ENCODE results near the gene C1QTNF6. TPM values are rescaled to one million over a fixed set of nuclear protein-coding genes. Genes with fewer than 3 reads are reported as not detected.

The C1QTNF6 gene
- total RNA-seq, 1 donor from 2014 or later = 4.6 TPM

DNA sequence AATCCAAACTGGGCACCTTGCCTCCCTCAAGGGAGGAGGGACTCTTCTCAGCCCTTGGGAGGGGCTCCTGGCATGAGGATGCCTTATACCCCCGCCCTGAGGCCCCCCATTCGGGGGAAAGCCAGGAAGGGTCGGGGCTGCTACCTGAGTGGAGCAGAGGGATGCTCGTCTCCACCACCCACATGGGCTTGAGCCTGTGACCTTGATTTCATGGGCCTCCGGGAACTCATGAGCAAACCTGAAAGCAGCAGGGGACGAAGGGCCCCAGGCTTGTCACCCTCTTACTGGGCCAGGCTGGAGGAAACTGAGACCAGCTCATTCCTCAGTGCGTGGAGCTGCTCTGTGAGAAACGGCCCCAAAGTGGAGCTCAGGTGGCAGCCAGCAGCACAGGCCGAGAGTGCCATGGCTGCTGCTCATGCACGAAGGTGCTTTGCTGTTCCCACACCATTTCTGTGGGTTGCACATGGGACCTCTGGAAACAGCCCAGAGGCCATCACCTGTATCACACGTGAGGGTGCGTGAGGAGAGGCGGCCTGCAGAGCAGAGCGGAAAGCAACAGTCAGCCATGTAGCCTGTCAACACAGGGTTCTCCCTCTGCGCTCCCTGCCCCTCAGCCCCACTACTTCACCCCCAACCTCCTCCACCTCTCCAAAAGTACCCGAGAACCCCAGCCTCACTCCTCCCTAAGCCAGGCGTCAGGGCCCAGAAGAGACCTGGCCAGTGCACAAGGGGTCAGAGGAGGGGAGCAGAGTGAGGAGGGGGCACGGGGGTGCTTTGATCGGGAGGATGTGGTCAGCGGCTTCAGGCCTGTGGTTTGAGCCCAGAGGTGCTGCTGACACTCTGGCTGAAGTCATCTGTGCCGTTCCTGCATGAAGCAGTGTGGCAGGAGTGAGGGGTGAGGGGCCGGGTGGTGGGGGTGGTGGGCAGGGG, 24.2 kb downstream of the C1QTNF6 start:
- Histone ChIP-seq H3K4me1 (peaks cover 0 to 9% of the 10 kb centered on the region in 2 donors), H3K9me3 (no peaks in the 10 kb centered on the region), H3K4me3 (no peak overlapping the region), H3K27me3 (no peaks in the 10 kb centered on the region), H3K36me3 (no peaks in the 10 kb centered on the region), H3K27ac (no peak overlapping the region)
- DNase-seq (ENCODE audit: low spot score in 2 of 2) = no peak
- intact Hi-C loops (cut with DNase I) = no loop called here
- TF ChIP-seq, protein P1, sequence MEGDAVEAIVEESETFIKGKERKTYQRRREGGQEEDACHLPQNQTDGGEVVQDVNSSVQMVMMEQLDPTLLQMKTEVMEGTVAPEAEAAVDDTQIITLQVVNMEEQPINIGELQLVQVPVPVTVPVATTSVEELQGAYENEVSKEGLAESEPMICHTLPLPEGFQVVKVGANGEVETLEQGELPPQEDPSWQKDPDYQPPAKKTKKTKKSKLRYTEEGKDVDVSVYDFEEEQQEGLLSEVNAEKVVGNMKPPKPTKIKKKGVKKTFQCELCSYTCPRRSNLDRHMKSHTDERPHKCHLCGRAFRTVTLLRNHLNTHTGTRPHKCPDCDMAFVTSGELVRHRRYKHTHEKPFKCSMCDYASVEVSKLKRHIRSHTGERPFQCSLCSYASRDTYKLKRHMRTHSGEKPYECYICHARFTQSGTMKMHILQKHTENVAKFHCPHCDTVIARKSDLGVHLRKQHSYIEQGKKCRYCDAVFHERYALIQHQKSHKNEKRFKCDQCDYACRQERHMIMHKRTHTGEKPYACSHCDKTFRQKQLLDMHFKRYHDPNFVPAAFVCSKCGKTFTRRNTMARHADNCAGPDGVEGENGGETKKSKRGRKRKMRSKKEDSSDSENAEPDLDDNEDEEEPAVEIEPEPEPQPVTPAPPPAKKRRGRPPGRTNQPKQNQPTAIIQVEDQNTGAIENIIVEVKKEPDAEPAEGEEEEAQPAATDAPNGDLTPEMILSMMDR (IDR thresholded peaks at IDR 0.05) = no peak

DNA sequence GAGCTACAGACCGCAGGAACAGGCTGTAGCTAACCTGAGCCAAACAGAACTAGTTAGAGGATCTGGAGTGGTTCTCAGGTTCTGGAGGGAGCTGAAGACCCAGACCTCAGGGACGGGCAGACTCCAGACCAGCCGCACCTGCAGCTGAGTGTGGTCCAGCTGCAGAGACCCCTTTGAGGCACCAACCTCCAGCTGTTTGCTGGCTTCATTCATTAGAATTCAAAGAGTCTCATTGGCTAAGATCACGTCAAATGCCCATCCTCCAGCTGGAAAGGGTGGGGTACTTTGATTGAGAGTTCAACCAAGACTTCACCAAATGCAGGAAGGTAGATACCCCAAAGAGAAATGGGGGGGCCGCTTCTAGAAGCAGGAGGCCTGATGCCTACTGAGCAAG, 25.0 kb downstream of the C1QTNF6 start:
- Histone ChIP-seq H3K4me1 (peaks cover 0 to 5% of the 10 kb centered on the region in 2 donors), H3K27me3 (no peaks in the 10 kb centered on the region), H3K4me3 (no peak overlapping the region), H3K27ac (no peak overlapping the region), H3K36me3 (no peaks in the 10 kb centered on the region), H3K9me3 (no peaks in the 10 kb centered on the region)
- TF ChIP-seq, protein P1 (IDR thresholded peaks at IDR 0.05) = no peak
- no peak for DNase-seq (ENCODE audit: low spot score in 2 of 2)
- intact Hi-C loops (cut with DNase I) = no loop called here

DNA sequence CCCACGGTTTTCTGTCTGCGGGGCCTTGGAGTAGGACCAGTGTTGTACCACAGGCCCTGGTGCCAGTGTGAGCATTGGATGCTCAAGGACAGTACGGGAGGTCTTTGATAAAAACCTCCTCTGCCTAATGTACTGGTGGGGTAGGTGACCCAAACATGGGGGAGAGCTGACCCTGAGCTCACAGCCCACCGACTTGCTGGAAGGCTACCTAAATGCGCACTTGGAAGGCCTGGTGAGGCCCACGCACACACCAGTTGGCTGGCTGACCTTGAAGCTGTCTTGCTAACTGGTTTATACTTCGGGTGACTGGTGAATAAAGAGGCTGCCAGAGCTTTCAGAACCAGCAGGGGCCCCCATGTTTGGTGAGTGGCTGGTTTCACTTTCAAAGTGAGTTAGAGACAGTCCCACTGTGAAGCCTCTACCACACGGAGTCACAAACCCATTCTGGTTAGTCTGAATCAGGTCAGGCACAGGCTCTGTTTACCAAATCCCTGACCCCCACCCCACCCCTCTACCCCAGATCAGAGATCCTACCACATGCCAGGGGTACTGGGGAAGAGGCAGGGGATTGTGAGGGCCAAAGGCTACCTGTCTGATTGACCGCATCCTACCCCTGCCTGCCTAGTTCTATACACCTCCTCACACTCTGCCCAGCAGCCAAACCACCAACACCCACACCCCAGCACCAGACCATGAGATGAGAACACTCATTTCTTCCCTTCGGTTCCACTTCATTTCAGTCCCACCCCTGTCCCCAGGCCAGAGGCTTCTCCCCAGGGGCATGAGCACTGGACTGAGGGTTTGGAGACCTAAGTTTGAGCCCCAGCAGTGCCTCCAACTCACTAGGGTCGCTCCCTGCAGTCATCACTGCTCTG, 25.6 kb downstream of the C1QTNF6 start:
- no peak for DNase-seq (ENCODE audit: low spot score in 2 of 2)
- no peaks in the 10 kb centered on the region for H3K27me3 ChIP-seq
- no peak overlapping the region for H3K27ac ChIP-seq
- TF ChIP-seq, protein P1 (IDR thresholded peaks at IDR 0.05) = no peak
- no peaks in the 10 kb centered on the region for H3K9me3 ChIP-seq
- H3K36me3 ChIP-seq = no peaks in the 10 kb centered on the region
- intact Hi-C loops (cut with DNase I) = no loop called here
- peaks cover 0 to 4% of the 10 kb centered on the region in 2 donors for H3K4me1 ChIP-seq
- no peak overlapping the region for H3K4me3 ChIP-seq

DNA sequence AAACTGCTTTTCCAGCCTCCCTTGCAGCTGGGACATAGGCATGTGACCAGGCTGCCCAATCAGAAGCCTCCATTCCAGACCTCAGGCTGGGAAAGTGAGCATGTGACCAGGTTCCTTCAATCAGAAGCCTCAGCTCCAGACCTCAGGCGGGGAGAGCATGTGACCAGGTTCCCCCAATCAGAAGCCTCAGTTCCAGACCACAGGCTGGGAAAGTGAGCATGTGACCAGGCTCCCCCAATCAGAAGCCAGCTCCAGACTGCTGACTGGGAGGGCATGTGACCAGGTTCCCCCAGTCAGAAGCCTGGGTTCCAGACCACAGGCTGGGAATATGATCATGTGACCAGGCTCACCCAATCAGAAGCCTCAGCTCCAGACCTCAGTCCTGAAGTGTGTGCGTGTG, 26.6 kb downstream of the C1QTNF6 start:
- no peak overlapping the region for H3K4me3 ChIP-seq
- no peak overlapping the region for H3K27ac ChIP-seq
- TF ChIP-seq, protein P1 (IDR thresholded peaks at IDR 0.05) = no peak
- H3K36me3 ChIP-seq = no peaks in the 10 kb centered on the region
- no peaks in the 10 kb centered on the region for H3K4me1 ChIP-seq
- no peaks in the 10 kb centered on the region for H3K9me3 ChIP-seq
- intact Hi-C loops (cut with DNase I) = no loop called here
- H3K27me3 ChIP-seq = no peaks in the 10 kb centered on the region
- DNase-seq (ENCODE audit: low spot score in 2 of 2) = no peak

DNA sequence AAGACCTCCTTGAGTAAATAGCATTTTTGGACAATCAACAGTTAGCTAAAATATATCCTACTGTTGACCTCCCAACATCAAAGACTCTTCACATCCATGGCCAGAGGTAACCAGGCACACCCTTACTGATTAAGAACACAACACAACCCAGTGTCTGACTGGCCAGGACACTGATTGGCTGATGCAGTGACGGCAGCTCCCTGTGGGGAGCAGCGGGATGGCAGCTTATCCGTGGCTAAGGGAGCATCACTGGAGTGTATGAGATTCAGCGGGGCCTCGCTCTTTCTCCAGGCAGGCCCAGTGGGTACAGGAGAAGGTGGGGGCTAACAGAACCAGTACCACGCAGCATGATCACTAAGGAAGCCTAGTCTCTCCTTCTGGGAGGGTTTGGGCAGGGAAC, 28.0 kb downstream of the C1QTNF6 start:
- Histone ChIP-seq H3K4me3 (no peak overlapping the region), H3K4me1 (no peaks in the 10 kb centered on the region), H3K36me3 (no peaks in the 10 kb centered on the region), H3K27ac (no peak overlapping the region), H3K9me3 (peaks cover 0 to 3% of the 10 kb centered on the region in 2 donors), H3K27me3 (no peaks in the 10 kb centered on the region)
- no peak for DNase-seq (ENCODE audit: low spot score in 2 of 2)
- TF ChIP-seq, protein P1 (IDR thresholded peaks at IDR 0.05) = no peak
- intact Hi-C loops (cut with DNase I) = no loop called here

Data from ascending aorta (tissue), 2 donors.